Measurements from ENCODE around the gene NMRK1.

Gene NMRK1

DNA sequence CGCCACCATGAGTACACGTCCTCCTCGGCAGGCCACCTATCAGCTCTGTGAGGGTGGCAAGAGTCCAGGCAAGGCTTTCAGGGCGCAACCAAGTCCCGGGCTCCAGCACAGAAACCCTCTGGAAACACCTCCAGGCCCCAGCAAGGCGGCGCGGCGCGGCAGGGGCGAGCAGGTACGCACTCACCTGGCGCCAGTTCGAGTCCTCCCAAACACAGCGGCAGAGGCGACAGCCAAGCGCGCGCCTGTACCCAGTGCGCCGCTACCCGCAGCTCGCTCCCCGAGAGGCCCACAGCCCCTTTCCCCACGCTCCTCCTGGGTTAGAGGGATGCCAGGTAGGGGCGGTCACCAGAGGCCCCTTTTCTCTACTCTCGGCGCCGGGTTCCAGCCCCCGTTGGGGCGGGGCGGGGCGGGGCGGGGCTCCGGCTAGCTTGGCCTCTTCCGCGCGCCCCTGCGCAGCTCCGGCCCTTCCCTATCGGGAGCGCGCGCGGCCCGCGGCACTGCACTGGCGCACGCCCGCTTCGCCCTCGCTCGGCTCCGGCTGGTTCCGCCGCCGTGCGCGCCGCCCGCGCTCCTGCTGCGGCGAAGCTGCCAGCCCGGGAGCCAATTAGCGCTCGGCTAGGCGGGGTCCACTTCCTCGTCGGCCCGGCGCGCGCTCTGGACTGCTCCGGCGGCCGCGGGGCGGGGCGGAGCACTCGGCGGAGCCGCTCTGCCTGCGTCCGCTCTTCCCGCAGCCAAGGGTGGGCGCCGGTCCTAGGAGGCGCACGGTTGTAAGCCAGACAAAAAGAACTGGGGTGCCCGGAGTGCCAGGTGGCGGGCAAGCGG, at the start of gene NMRK1, which contains the start of gene OSTF1:
NMRK1 (minus strand) TSS at position 332 of the 822 bp plus-strand sequence. CDS start 5,040 bp downstream, outside the sequence.
OSTF1 (plus strand) TSS at position 691 of the 822 bp plus-strand sequence. CDS start 179 bp downstream, outside the sequence.
- DNase-seq (ENCODE audit: low spot score) = peak; percentile 97

GRCh38 chr9:75134495-75134894, 46.5 kb upstream of the NMRK1 start:
- no peak for DNase-seq (ENCODE audit: low spot score)

DNA sequence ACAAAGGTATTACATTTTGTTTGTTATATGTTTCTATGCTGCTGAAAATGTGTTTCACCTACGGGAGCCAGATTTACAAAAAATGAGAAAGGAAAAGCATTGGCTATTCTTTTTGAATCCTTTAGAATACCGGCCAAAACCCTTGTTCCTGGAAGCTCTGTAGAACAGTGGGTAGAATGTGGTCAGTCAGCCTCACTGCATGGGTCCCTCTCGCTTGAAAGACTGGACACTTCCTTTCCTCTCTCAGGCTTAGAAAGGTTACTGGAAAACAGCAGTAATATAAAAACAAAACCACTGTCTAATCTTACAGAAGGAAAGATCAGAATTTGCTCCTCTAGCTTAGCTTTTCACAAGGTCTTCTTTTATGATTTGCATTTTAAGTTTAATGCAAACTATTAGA, 45.4 kb upstream of the NMRK1 start:
- no peak for DNase-seq (ENCODE audit: low spot score)

- DNase-seq (ENCODE audit: low spot score) = no peak
Observed at GRCh38 chr9:75132244-75132643, 44.3 kb upstream of the NMRK1 start.

- peak; percentile 73 for DNase-seq (ENCODE audit: low spot score)
Observed at GRCh38 chr9:75131700-75132099, 43.7 kb upstream of the NMRK1 start.

DNA sequence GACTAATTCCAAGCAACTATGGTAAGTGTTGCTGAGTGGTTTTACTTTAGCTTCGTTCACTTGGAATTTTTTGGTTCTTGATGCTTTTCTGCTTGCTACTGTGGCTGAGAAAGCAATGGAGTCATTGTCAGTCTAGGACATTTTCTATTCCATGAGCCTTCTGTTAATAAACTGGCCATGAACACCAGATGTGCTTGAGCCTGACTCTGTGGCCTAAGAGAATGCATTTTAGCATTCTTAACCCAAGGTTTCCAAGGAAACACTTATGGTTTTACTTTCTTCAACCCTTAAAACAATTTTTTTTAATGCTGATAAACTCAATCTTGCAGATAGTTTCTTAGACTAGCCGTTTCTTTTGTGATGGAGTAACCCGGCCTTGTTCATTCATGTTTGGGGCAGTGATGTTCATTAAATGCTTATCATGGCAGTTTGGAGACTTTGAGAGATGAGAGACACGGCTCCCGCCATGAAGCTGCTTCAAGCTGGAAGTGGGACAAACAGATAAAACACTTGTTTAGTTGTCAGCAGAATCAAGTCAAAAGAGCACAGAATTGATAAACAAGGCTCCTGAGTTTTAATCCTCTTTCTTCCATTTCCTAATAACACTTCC, 42.8 kb upstream of the NMRK1 start:
- DNase-seq (ENCODE audit: low spot score) = no peak

DNA sequence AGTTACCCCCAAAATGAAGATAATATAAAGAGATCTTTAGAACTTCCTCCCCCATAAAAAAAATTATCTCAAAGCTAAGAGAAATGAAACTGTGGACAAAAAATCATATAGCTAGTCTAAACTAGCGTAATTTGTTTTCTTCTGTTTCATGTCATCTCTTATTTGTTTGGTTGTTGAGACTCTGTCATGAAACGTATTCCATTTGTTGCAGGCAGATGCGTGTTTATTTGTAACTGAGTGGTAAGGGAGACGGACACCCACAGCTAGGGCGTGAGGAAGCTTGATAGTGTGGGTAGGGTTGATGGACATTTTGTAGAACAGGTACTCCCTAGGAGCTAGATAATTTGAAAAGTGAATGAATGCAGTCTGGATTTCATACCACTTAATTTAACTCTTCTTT, 42.2 kb upstream of the NMRK1 start:
- DNase-seq (ENCODE audit: low spot score) = no peak

DNA sequence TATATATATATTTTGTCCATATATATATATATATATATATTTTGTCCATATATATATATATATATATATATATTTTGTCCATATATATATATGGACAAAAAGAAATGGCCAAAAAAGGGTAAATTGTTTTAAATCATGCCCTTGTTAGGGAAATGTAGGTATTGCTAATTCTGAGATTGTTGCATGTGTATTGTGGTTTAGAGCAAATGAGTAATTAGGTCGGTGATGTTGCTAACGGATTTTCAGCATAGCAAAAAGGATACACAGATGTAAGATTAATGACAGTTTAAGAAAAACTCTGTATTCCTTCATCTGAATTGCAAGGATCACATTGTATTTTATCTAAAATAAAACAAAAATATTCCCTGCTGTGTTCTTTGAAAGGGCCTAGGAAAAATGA, 40.6 kb upstream of the NMRK1 start:
- no peak for DNase-seq (ENCODE audit: low spot score)

DNA sequence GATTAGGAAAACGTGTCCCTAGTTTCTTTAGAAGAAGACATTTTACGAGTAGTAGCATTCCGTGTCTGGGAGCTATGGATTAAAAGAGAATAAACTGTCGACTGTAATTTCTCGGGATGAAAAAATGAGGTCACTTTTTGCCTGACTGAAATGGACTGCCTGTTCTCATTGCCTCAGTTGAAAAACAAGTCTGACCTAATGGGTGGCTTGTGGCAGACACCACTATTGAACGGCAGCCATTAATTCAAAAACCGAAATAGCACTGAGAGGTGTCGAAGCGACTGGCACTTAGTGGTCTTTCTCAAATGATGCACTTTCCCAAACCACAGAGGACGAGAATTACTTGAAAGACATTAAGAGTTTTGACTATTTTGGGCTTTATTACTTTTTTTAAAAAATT, 35.7 kb upstream of the NMRK1 start:
- DNase-seq (ENCODE audit: low spot score) = no peak

DNA sequence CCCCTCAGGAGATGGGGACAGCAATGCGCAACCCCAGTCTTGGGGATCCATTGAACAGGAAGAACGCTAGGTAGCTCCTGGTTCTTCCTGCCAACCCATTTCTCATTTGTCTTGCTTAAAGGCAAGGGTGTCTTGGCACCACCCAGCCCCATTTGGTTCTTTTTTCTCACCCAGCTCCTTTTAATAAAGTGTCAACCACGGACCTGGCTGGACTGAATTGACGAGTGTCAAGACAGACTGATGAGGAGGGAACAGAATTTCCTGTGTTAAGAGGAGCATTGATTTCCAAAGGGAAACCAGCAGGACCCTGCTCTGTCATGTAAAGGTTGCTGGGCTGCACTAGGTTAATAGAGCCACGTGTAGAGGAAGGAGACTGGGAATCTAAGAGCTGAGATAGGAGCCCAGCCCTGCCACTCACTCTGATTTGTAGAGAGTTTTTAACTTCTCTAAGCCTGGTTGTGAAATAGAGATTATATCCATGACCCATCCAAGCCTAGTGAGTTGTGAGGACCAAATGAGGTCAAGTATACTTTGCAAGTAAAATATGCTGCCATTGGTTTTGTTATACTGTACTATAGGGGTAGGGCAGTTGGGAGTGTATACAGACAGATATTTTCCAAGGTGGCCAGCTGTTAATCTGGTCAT, 34.1 kb upstream of the NMRK1 start:
- DNase-seq (ENCODE audit: low spot score) = no peak

DNA sequence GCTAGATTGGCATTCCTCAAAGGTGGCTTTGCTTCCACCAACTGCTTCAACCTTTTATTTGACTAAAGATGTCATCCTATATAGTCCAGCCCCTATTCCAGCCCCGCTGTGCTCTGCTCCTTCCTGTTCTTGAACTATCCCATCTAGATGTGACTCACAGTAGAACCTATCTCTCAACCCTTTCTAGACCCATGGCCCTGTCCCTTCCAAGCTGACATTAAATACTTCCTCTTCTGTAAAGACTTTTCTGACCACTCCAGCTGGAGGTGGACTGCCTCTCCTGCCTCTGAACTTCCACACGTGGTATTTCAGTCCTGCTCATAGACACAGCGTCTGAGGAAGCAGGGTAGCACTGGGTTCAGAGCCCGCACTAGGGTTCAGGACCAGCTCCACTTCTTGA, 32.7 kb upstream of the NMRK1 start:
- no peak for DNase-seq (ENCODE audit: low spot score)

GRCh38 chr9:75117564-75117963, 29.6 kb upstream of the NMRK1 start:
- DNase-seq (ENCODE audit: low spot score) = no peak

- no peak for DNase-seq (ENCODE audit: low spot score)
Observed at GRCh38 chr9:75116306-75116705, 28.4 kb upstream of the NMRK1 start.

GRCh38 chr9:75112789-75113188, 24.8 kb upstream of the NMRK1 start:
- DNase-seq (ENCODE audit: low spot score) = no peak

DNA sequence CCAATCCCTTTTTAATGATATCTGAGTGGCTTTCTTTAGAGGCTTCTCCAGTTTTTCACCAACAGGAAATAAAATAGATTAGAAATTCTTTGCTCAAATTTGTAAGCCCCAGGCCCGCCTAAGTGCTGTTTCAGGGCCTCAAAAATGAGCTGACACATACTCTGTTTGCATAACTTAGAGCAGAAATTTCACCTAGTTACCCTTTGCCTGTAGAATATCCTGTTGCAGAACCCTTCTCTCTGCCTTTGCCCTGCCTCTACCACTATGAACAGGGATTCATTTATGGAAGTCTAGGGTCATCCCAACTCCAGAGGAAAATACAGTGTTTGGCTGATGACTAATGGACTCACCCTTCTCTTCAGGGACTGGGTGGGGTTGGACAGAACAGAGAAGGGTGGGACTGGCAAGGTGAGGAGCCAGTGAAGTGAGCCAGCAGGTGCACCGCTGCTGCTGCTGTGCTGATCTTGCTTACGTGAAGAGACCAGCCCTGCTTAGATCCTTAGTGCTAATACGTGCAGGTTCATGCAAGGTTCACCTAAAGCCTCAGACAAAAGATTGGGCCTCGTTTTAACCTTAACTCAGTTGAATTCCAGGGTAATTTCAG, 23.2 kb upstream of the NMRK1 start:
- no peak for DNase-seq (ENCODE audit: low spot score)

DNA sequence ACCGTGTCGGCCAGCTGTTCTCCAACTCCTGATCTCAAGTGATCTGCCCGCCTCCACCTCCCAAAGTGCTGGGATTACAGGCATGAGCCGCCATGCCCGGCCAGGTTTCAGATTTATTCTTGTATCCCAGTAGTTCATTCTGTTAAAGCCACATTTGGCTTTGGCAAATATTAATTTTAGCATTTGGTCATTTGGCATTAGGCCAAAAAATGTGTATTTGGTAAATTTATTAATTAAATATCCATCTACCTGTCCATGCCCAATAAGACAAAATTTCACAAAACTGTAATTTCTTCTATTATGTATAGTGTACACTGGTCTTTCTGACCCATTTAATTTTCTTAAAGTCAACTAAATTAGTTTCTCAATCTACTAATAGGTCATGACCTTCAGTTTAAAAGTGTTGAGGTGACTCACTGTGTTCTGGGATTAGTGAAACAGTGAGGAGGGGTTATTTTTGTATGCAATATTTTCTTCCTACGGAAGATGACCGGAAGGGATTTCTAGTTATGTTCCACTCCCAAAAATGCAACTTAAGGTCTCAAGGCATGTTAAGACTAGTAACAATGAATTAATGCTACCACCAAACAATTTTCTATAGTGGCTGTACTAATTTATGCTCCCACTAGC, 21.4 kb upstream of the NMRK1 start:
- no peak for DNase-seq (ENCODE audit: low spot score)

DNA sequence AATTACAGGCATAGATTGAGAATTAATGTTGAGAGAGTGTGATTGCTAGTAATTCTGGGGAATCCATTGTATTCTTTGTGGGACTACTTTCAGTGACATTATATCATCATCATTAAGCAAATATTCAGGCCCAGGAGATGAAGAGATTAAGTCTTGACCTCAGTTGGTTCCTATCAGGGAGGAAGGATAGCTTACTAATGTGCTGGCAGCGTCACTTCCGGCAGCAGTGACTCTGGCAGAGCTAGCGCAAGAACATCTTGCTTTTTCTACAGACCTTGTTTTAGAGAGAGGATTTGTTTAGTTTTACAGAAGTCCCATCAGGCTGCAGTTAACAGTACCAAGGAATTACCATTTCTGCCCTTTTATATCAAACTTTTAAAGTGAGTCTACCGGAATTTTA, 20.6 kb upstream of the NMRK1 start:
- DNase-seq (ENCODE audit: low spot score) = no peak

DNA sequence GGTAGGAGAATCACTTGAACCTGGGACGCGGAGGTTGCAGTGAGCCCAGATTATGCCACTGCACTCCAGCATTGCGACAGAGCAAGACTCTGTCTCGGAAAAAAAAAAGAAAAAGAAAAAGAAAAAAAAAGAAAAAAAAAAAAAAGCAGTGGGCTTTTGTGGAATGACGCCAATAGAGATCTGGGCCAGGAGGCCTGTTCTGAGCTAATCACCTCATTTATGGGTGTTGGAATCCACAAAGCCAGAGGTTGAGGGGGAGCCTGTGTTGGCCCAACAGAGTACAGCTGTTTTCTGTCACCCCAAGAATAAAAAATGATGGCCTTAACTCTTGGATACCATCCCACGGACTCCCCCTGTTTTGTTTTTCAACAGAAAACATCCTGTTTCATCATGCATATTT, 18.9 kb upstream of the NMRK1 start:
- no peak for DNase-seq (ENCODE audit: low spot score)

DNA sequence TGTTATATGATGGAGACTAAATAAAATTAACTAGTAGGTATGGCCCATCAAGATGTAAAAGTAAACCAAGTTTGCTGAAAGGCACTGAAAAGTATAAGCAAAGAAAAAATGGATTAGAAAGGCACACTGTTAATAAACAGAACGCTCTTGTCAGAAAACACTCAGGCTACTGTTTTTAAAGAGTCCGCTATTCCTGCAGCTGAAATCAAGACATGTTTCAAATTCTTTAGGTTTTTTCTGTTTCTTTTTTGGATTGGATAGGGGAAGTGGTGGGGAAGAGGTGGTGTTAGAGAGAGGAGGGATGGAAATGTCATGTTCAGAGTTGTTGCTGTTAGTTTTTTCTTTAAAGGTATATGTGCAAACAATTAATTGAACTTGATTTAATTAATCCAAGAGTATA, 17.9 kb upstream of the NMRK1 start:
- no peak for DNase-seq (ENCODE audit: low spot score)

DNA sequence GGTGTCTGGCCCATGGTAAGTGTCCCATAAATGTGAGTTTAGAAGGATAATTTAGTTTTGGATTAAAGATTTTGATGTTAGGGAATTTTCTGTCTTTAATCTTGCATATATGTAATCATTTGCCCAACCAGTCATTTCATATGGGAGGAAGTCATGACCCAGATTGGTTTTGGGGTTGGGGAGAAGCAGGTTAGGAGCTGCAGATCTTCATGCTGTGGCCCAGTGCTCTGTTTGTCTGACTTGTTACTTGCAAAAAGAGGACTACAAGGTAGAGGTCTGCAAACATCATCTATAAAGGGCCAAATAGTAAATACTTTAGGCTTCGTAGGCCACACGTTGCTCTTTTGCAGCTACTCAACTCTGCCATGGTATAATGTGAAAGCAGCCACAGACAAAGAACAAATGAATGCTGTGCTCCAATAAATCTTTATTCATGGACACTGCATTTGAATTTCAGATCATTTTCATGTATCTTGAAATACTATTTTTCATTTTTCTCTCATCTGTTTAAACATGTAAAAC, 17.1 kb upstream of the NMRK1 start:
- no peak for DNase-seq (ENCODE audit: low spot score)

GRCh38 chr9:75104607-75105006, 16.7 kb upstream of the NMRK1 start:
- no peak for DNase-seq (ENCODE audit: low spot score)

Data from putamen (tissue), 1 donor.